Body of pancreas (tissue), 4 donors: Measurements from ENCODE around the gene DOCK3. TPM values are rescaled to one million over a fixed set of nuclear protein-coding genes. Genes with fewer than 3 reads are reported as not detected.

Source experiments
- ATAC-seq: fragments of 150-250 bp; one replicate; pipeline ENCODE4 v1.9.1; 2016
- DNase-seq, 4 donors: peaks; one replicate each; pipeline ENCODE4 v3.0.0-alpha.2; 2019
- H3K27ac ChIP-seq, 4 donors: fragments of 200-600 bp; sonication (generic); 1 replicate in 3 of 4; 2 replicates in 1 of 4; pipeline versions ENCODE4 v1.5.1 to v1.6.1; 2016 to 2019; ENCODE audit warnings: mild to moderate bottlenecking in 1 of 4, mixed read lengths in 1 of 4, moderate library complexity in 1 of 4
- H3K27me3 ChIP-seq, 2 donors: fragments of 200-600 bp; sonication (generic); one replicate each; pipeline ENCODE4 v1.6.0; 2016; ENCODE audit warnings: mild to moderate bottlenecking in 1 of 2
- H3K36me3 ChIP-seq, 2 donors: fragments of 200-600 bp; sonication (generic); replicated peaks in 1 of 2; 2 replicates each; pipeline ENCODE4 v1.5.1; 2016; ENCODE audit warnings: low read depth in 2 of 2; ENCODE audit not compliant: insufficient read depth in 1 of 2
- H3K4me1 ChIP-seq: fragments of 200-600 bp; sonication (generic); one replicate; pipeline ENCODE4 v1.6.0; 2016
- H3K4me3 ChIP-seq, 2 donors: fragments of 200-600 bp; sonication (generic); 1 replicate in 1 of 2; 2 replicates in 1 of 2; pipeline ENCODE4 v1.5.1; 2016 to 2019
- H3K9me3 ChIP-seq, 3 donors: fragments of 200-600 bp; sonication (generic); 1 replicate in 2 of 3; 2 replicates in 1 of 3; pipeline ENCODE4 v1.5.1; 2016
- POLR2A ChIP-seq, 3 donors: fragments of 450-650 bp; IDR thresholded peaks; one replicate each; pipeline ENCODE4 v1.6.1; 2016; ENCODE audit warnings: antibody characterized with exemption in 3 of 3, mild to moderate bottlenecking in 2 of 3
- WGBS, 2 donors: methylation state at CpG; one replicate each; pipeline ENCODE4 v1.1.5; 2017; 5-methylcytosine and 5-hydroxymethylcytosine counted together
- intact Hi-C: fragments of 100-400 bp; cut with DNase I; formaldehyde crosslinking; loops from one replicate; pipeline ENCODE4 v1.15.1; 2023
- total RNA-seq, 2 donors: library from RNA; depleted of rRNA; stranded (reverse); fragments of >200 nt; gene quantifications; one replicate each; pipeline ENCODE4 v1.1.0, GENCODE V29; 2016
- TF ChIP-seq, protein P1 (sequence below), 7 experiments: fragments of 450-650 bp in 4 of 7; fragments of 200-600 bp in 3 of 7; sonication (generic) in 3 of 7; IDR thresholded peaks; one replicate each; pipeline ENCODE4 v1.5.1; 2016 to 2019; ENCODE audit warnings: antibody characterized with exemption in 7 of 7

DOCK3 gene
- total RNA-seq, 2 donors from 2014 or later = 0.52 TPM; not detected in 1

DNA sequence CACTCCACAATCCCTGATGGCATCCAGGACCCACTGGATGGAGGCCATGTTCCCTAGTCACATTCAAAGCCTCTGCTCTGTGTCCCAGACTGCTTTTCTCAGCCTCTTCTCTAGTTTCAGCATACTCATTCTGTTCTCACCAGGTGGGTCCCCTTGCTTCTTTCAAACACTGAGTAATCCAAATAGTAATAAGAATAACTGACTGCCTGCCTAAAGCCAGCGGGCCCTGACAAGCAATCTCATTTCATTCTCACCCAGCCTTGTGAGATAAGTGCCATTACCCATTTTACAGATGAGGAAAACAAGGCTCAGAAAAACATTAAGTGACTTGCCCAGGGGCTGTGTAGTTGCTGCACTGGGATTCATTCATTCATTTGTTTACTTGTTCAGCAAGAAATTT, 32.3 kb upstream of the DOCK3 start:
- WGBS, 2 donors = 95 to 100% methylated on average over 1 of the region's 1 CpG
- no peak for ATAC-seq
- no peaks in the 10 kb centered on the region for H3K9me3 ChIP-seq
- H3K27me3 ChIP-seq = no peaks in the 10 kb centered on the region
- H3K36me3 ChIP-seq = peaks cover 0 to 18% of the 10 kb centered on the region in 2 donors
- intact Hi-C loops = no loop called here
- TF ChIP-seq, protein P1, sequence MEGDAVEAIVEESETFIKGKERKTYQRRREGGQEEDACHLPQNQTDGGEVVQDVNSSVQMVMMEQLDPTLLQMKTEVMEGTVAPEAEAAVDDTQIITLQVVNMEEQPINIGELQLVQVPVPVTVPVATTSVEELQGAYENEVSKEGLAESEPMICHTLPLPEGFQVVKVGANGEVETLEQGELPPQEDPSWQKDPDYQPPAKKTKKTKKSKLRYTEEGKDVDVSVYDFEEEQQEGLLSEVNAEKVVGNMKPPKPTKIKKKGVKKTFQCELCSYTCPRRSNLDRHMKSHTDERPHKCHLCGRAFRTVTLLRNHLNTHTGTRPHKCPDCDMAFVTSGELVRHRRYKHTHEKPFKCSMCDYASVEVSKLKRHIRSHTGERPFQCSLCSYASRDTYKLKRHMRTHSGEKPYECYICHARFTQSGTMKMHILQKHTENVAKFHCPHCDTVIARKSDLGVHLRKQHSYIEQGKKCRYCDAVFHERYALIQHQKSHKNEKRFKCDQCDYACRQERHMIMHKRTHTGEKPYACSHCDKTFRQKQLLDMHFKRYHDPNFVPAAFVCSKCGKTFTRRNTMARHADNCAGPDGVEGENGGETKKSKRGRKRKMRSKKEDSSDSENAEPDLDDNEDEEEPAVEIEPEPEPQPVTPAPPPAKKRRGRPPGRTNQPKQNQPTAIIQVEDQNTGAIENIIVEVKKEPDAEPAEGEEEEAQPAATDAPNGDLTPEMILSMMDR (IDR thresholded peaks at IDR 0.05) = no peak
- TF ChIP-seq POLR2A (IDR thresholded peaks at IDR 0.05) = no peak
- H3K27ac ChIP-seq = no peak overlapping the region
- no peak for DNase-seq
- H3K4me1 ChIP-seq = no peaks in the 10 kb centered on the region
- no peak overlapping the region for H3K4me3 ChIP-seq

DNA sequence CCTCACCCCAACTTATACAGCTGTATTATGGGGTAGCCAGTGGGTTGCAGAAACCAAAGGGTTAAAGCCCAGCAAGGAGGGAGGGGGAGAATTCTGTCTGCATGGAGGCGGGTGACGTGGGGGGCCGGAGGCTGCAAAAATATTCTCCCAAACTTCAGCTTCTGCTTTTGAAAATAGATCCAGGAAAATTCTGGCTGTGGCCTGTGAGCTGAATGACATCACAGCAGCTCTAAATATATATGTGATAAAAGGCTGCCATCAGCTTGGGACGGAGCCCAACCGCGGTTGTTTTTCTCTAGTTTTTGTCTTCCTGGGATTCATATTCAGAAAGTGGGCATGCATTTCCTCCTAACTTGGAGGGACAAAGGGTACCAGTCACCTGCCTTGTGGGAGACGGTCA, 30.2 kb upstream of the DOCK3 start:
- intact Hi-C loops = no loop called here
- DNase-seq = no peak
- 71 to 76% methylated on average over 6 to 7 of the region's 7 CpGs for WGBS, 2 donors
- Histone ChIP-seq H3K9me3 (no peaks in the 10 kb centered on the region), H3K4me1 (no peaks in the 10 kb centered on the region), H3K4me3 (no peak overlapping the region), H3K27ac (no peak overlapping the region), H3K27me3 (no peaks in the 10 kb centered on the region), H3K36me3 (peaks cover 0 to 18% of the 10 kb centered on the region in 2 donors)
- no peak for TF ChIP-seq POLR2A (IDR thresholded peaks at IDR 0.05)
- TF ChIP-seq, protein P1 (IDR thresholded peaks at IDR 0.05) = no peak
- no peak for ATAC-seq

DNA sequence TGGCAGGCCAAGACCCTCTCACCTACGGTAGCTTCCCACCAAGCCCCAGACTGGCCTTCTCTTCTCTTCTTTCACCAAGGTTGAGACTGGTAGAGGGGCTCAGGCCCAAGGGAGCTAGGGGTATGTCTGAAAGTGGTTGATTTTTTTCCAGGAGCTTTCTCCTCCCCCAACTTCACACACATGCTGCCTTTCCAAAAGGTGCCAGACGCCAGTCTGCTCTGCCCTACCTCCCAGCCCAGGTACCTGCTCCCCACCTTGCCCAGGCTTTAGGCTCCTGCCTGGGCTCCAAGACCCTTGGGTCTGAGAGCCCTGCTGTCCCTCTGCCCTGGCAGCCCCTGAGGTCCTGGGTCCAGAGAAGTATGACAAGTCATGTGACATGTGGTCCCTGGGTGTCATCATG, 29.3 kb upstream of the DOCK3 start:
- Histone ChIP-seq H3K27me3 (no peaks in the 10 kb centered on the region), H3K4me3 (no peak overlapping the region), H3K36me3 (peaks cover 0 to 18% of the 10 kb centered on the region in 2 donors), H3K4me1 (no peaks in the 10 kb centered on the region), H3K27ac (no peak overlapping the region), H3K9me3 (no peaks in the 10 kb centered on the region)
- ATAC-seq (no peak), DNase-seq (no peak)
- intact Hi-C loops = no loop called here
- TF ChIP-seq, protein P1 (IDR thresholded peaks at IDR 0.05) = no peak
- no peak for TF ChIP-seq POLR2A (IDR thresholded peaks at IDR 0.05)
- WGBS, 2 donors = 82 to 87% methylated on average over 2 of the region's 2 CpGs

DNA sequence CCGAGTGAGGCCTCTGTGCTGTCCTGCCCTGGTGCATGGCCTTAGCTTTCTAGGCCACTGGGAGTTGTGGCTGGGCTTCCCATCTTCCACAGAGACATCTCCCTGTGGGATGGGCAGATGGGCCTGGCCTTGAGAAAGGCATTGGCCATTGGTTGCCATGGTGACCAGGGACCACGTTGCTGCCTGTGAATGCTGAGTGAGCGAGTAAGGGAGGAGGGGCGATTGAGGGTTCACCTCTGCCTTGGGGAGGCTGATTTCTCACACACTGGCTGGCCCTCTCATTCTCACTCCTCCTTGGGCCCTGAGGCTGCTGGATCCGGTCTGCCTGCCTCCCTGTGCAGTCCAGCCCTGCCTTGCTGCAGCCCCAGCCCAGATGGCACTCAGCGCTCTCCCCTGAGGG, 26.4 kb upstream of the DOCK3 start:
- 59 to 92% methylated on average over 4 to 6 of the region's 6 CpGs for WGBS, 2 donors
- Histone ChIP-seq H3K27ac (no peak overlapping the region), H3K36me3 (peaks cover 0 to 9% of the 10 kb centered on the region in 2 donors), H3K4me3 (no peak overlapping the region), H3K27me3 (no peaks in the 10 kb centered on the region), H3K4me1 (no peaks in the 10 kb centered on the region), H3K9me3 (no peaks in the 10 kb centered on the region)
- intact Hi-C loops = no loop called here
- DNase-seq = no peak
- no peak for ATAC-seq
- TF ChIP-seq POLR2A (IDR thresholded peaks at IDR 0.05) = no peak
- TF ChIP-seq, protein P1 (IDR thresholded peaks at IDR 0.05) = no peak

DNA sequence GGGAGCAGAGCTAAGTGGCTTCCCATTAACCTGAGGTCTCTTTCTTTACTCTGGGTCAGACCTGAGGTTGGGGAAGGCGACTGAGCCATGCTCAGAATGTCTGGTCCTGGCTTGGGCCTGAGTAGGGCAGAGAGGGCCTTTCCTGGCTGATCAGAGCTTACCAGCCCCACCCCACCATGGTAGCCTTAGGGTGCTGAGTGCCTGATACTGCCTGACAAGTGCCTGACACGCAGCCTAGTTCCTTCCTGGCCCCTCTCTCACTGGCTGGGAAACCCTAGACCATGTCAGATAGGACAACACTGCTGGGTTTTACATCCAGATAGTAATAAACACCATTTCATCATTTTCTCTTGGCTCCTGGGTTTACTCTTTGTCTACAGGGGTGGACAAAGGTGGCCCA, 25.8 kb upstream of the DOCK3 start:
- Histone ChIP-seq H3K27ac (no peak overlapping the region), H3K9me3 (no peaks in the 10 kb centered on the region), H3K4me3 (no peak overlapping the region), H3K4me1 (no peaks in the 10 kb centered on the region), H3K27me3 (no peaks in the 10 kb centered on the region), H3K36me3 (peaks cover 0 to 9% of the 10 kb centered on the region in 2 donors)
- TF ChIP-seq, protein P1 (IDR thresholded peaks at IDR 0.05) = no peak
- no peak for TF ChIP-seq POLR2A (IDR thresholded peaks at IDR 0.05)
- intact Hi-C loops = no loop called here
- WGBS, 2 donors = 94 to 95% methylated on average over 2 of the region's 2 CpGs
- ATAC-seq = no peak
- DNase-seq = no peak
